PC-9 (cell line): Measurements from ENCODE around the gene SLC46A2. TPM values are rescaled to one million over a fixed set of nuclear protein-coding genes. Genes with fewer than 3 reads are reported as not detected.

ENCODE experiments used
- BruUV-seq: library from RNA; stranded (reverse); fragments of 400-500 nt; replicated peaks from 2 replicates; lab custom pipeline; 2021; lab: Mats Ljungman, UMichigan
- CTCF ChIA-PET: fragments of 300-600 bp; sonication (Branson Sonifier 250); formaldehyde crosslinking; loops from one replicate; lab custom pipeline; 2022; ENCODE audit warnings: antibody characterized with exemption; lab: Charles Lee
- POLR2A ChIA-PET: fragments of 300-600 bp; sonication (Branson Sonifier 250); formaldehyde crosslinking; loops from one replicate; lab custom pipeline; 2022; ENCODE audit warnings: antibody characterized with exemption; ENCODE audit not compliant: unreplicated experiment; lab: Charles Lee
- DNase-seq, 2 experiments: peaks; one replicate each; pipeline versions ENCODE4 v3.0.0 to v3.0.0-alpha.2; 2015 to 2022; ENCODE audit warnings: mixed read lengths in 1 of 2
- H2AFZ ChIP-seq: fragments of 200-600 bp; sonication (generic); 2 replicates; pipeline ENCODE4 v1.8.1; 2017; ENCODE audit warnings: antibody characterized with exemption
- H3F3A ChIP-seq: fragments of 200-600 bp; sonication (generic); 2 replicates; pipeline ENCODE4 v1.8.1; 2017; ENCODE audit warnings: antibody characterized with exemption, mild to moderate bottlenecking, low read depth; ENCODE audit not compliant: insufficient read depth
- H3K27ac ChIP-seq: fragments of 200-600 bp; sonication (generic); 2 replicates; pipeline ENCODE4 v1.6.1; 2016; ENCODE audit warnings: mixed run types
- H3K27me3 ChIP-seq: fragments of 200-600 bp; sonication (generic); 2 replicates; pipeline ENCODE4 v1.6.1; 2016; ENCODE audit warnings: low read depth, mixed run types; ENCODE audit not compliant: insufficient read depth
- H3K36me3 ChIP-seq: fragments of 200-600 bp; sonication (generic); 2 replicates; pipeline ENCODE4 v1.6.1; 2016; ENCODE audit warnings: low read depth, mixed run types
- H3K4me1 ChIP-seq: fragments of 200-600 bp; sonication (generic); replicated peaks from 2 replicates; pipeline ENCODE4 v1.6.1; 2016; ENCODE audit warnings: mixed run types; ENCODE audit not compliant: insufficient read depth
- H3K4me2 ChIP-seq: fragments of 200-600 bp; sonication (generic); 2 replicates; pipeline ENCODE4 v1.6.1; 2017; ENCODE audit warnings: mixed run types
- H3K4me3 ChIP-seq: fragments of 200-600 bp; sonication (generic); 2 replicates; pipeline ENCODE4 v1.6.1; 2016; ENCODE audit warnings: mixed run types
- H3K79me2 ChIP-seq: fragments of 200-600 bp; sonication (generic); 2 replicates; pipeline ENCODE4 v1.6.1; 2017; ENCODE audit warnings: low read depth, mixed run types
- H3K9me2 ChIP-seq: fragments of 200-600 bp; sonication (generic); 2 replicates; pipeline ENCODE4 v1.8.1; 2017; ENCODE audit warnings: mild to moderate bottlenecking; ENCODE audit not compliant: insufficient read depth
- H3K9me3 ChIP-seq: fragments of 200-600 bp; sonication (generic); 2 replicates; pipeline ENCODE4 v1.8.1; 2016; ENCODE audit warnings: low read depth; ENCODE audit not compliant: insufficient read depth
- H4K20me1 ChIP-seq: fragments of 200-600 bp; sonication (generic); 2 replicates; pipeline ENCODE4 v1.8.1; 2017; ENCODE audit not compliant: insufficient read depth
- CTCF ChIP-seq: fragments of 200-600 bp; sonication (generic); conservative IDR thresholded peaks from 2 replicates; pipeline ENCODE4 v1.6.1; 2017; ENCODE audit warnings: mixed run types, antibody characterized with exemption, mild to moderate bottlenecking, moderate library complexity
- EZH2 ChIP-seq: fragments of 200-600 bp; sonication (generic); IDR thresholded peaks from 2 replicates; pipeline ENCODE4 v1.8.0; 2017; ENCODE audit warnings: antibody characterized with exemption, low read depth
- intact Hi-C: fragments of 100-400 bp; cut with micrococcal nuclease; formaldehyde crosslinking; loops from one replicate; pipeline ENCODE4 v1.10.0; 2022; ENCODE audit not compliant: unreplicated experiment
- total RNA-seq: library from RNA; stranded (reverse); gene quantifications from 2 replicates; pipeline ENCODE4 v1.2.3, GENCODE V29; 2021

The SLC46A2 gene
- total RNA-seq, 1 experiment from 2014 or later = not detected

GRCh38 chr9:112878752-112879151, 11.9 kb downstream of the SLC46A2 start:
- intact Hi-C loops = no loop called here
- H4K20me1 ChIP-seq = no peaks in the 10 kb centered on the region
- H3F3A ChIP-seq = no peaks in the 10 kb centered on the region; the same call in 1 of the 2 replicates
- no peak for DNase-seq
- peaks cover under 1% of the 10 kb centered on the region; the same call in 1 of the 2 replicates for H3K4me1 ChIP-seq
- H3K4me3 ChIP-seq = no peak overlapping the region
- H3K9me3 ChIP-seq = no peaks in the 10 kb centered on the region
- no peak overlapping the region for H3K4me2 ChIP-seq
- BruUV-seq = no TSS peak
- TF ChIP-seq CTCF (no peak), EZH2 (no peak)
- ChIA-PET CTCF (interaction anchor here (0.6 kb wide), 1 partner anchor 168 kb away, joined by 4 read pairs; no protein-coding TSS in a partner anchor), POLR2A (no interaction called here)
- H3K27ac ChIP-seq = no peak overlapping the region
- peaks cover 8% of the 10 kb centered on the region; the same call in 1 of the 2 replicates for H3K36me3 ChIP-seq
- H3K27me3 ChIP-seq = no peaks in the 10 kb centered on the region
- no peaks in the 10 kb centered on the region for H3K9me2 ChIP-seq
- no peak overlapping the region for H2AFZ ChIP-seq
- H3K79me2 ChIP-seq = no peaks in the 10 kb centered on the region

- peaks cover 5% of the 10 kb centered on the region for H3F3A ChIP-seq
- ChIA-PET CTCF (no interaction called here), POLR2A (no interaction called here)
- no TSS peak for BruUV-seq
- H3K4me1 ChIP-seq = peaks cover 9% of the 10 kb centered on the region
- H3K36me3 ChIP-seq = peaks cover 8% of the 10 kb centered on the region; the same call in 1 of the 2 replicates
- no peak overlapping the region for H3K4me2 ChIP-seq
- TF ChIP-seq CTCF = no peak
- TF ChIP-seq EZH2 = no peak
- no peaks in the 10 kb centered on the region for H3K9me2 ChIP-seq
- H3K4me3 ChIP-seq = no peak overlapping the region
- H4K20me1 ChIP-seq = no peaks in the 10 kb centered on the region
- intact Hi-C loops = no loop called here
- no peaks in the 10 kb centered on the region for H3K27me3 ChIP-seq
- H2AFZ ChIP-seq = no peak overlapping the region
- DNase-seq = no peak
- H3K27ac ChIP-seq = no peak overlapping the region
- H3K79me2 ChIP-seq = no peaks in the 10 kb centered on the region
- no peaks in the 10 kb centered on the region for H3K9me3 ChIP-seq
These were observed 16.8 kb downstream of the SLC46A2 start for GRCh38 chr9:112873773-112874405.

- no peaks in the 10 kb centered on the region for H4K20me1 ChIP-seq
- no peaks in the 10 kb centered on the region for H3K27me3 ChIP-seq
- peaks cover 15% of the 10 kb centered on the region for H3F3A ChIP-seq
- no peak for DNase-seq
- no peaks in the 10 kb centered on the region for H3K9me2 ChIP-seq
- H3K79me2 ChIP-seq = no peaks in the 10 kb centered on the region
- intact Hi-C loops = no loop called here
- H3K4me3 ChIP-seq = no peak overlapping the region
- CTCF ChIA-PET = no interaction called here
- peaks cover 20% of the 10 kb centered on the region for H3K4me1 ChIP-seq
- no peak overlapping the region for H3K4me2 ChIP-seq
- BruUV-seq = no TSS peak
- no peaks in the 10 kb centered on the region for H3K9me3 ChIP-seq
- no peak overlapping the region for H2AFZ ChIP-seq
- H3K36me3 ChIP-seq = peaks cover 8% of the 10 kb centered on the region; the same call in 1 of the 2 replicates
- POLR2A ChIA-PET = no interaction called here
- H3K27ac ChIP-seq = no peak overlapping the region
- no peak for TF ChIP-seq CTCF
- no peak for TF ChIP-seq EZH2
These were observed 18.7 kb downstream of the SLC46A2 start for GRCh38 chr9:112872019-112872418.
